ENCODE results near the gene CRACR2B.
A peak's percentile ranks its signal among the peaks of the same experiment; 100 is the strongest.

CRACR2B gene

GRCh38 chr11:839875-840617 lies 12.3 kb downstream of the CRACR2B start:
- Histone ChIP-seq H3K4me3 (peak overlapping the region; percentile 92), H3K27ac (no peak overlapping the region)
- no peak for DNase-seq (ENCODE audit: low spot score)
- no peak for TF ChIP-seq CTCF (IDR thresholded peaks at IDR 0.05)

- no peak for TF ChIP-seq CTCF (IDR thresholded peaks at IDR 0.05)
- H3K4me3 ChIP-seq, result peak overlapping the region; percentile 92
- peak overlapping the region; percentile 92 to 96 for H3K27ac ChIP-seq
- DNase-seq (ENCODE audit: low spot score), result no peak
These were observed 14.3 kb downstream of the CRACR2B start for GRCh38 chr11:841981-842369.

GRCh38 chr11:842370-843002 lies 14.8 kb downstream of the CRACR2B start, which contains the start of the genes POLR2L and TSPAN4:
TSS of gene POLR2L (minus strand) at chr11:842529. CDS start at chr11:842508, 21 bp downstream.
TSS of gene TSPAN4 (plus strand) at chr11:842852. CDS start at chr11:850305, 7,453 bp downstream.
- peak within 1 kb of the TSS; percentile 92 for H3K4me3 ChIP-seq
- no peak for TF ChIP-seq CTCF (IDR thresholded peaks at IDR 0.05)
- DNase-seq (ENCODE audit: low spot score), result peak; percentile 94
- peak within 1 kb of the TSS; percentile 92 to 96 for H3K27ac ChIP-seq

GRCh38 chr11:843086-843734 lies 15.5 kb downstream of the CRACR2B start:
- peak overlapping the region; percentile 92 for H3K4me3 ChIP-seq
- TF ChIP-seq CTCF (IDR thresholded peaks at IDR 0.05), result no peak
- no peak for DNase-seq (ENCODE audit: low spot score)
- H3K27ac ChIP-seq, result peak overlapping the region; percentile 92 to 96

GRCh38 chr11:843818-844692 lies 16.3 kb downstream of the CRACR2B start:
- TF ChIP-seq CTCF (IDR thresholded peaks at IDR 0.05), result no peak
- H3K27ac ChIP-seq, result peak overlapping the region; percentile 92 to 96
- peak; percentile 97 for DNase-seq (ENCODE audit: low spot score)

More at GRCh38 chr11:843818-844692, 16.3 kb downstream of the CRACR2B start:
- peak overlapping the region; percentile 92 for H3K4me3 ChIP-seq

Measured in coronary artery (tissue), 2 donors.